ENCODE data around the gene YDJC.

GRCh38 chr22:21640810-21641209 is 11.0 kb upstream of the YDJC start:
- TF ChIP-seq EZH2 (IDR thresholded peaks at IDR 0.05; ENCODE audit: low read length, missing control alignments): no peak
- TF ChIP-seq CTCF (conservative IDR thresholded peaks at IDR 0.05 in 1 of 2, IDR thresholded peaks at IDR 0.05 in 1 of 2; ENCODE audit: low read depth in 1 of 2, low read length in 2 of 2): no peak

Data from fibroblast of lung (primary cell).